Adrenal gland (tissue), 12 donors: ENCODE data around the gene TNFRSF11A. TPM values are rescaled to one million over a fixed set of nuclear protein-coding genes. Genes with fewer than 3 reads are reported as not detected.

Source experiments
- DNase-seq, 7 donors: peaks; one replicate each; pipeline ENCODE4 v3.0.0-alpha.2; 2019 to 2020
- H3K27ac ChIP-seq, 5 donors: fragments of 200-600 bp; sonication (generic) in 4 of 5; 1 replicate in 3 of 5; 2 replicates in 2 of 5; pipeline versions ENCODE4 v1.5.1 to v1.8.0; 2016 to 2020; ENCODE audit warnings: mild to moderate bottlenecking in 1 of 5
- H3K27me3 ChIP-seq: fragments of 200-600 bp; 2 replicates; pipeline ENCODE4 v1.8.0; 2021
- H3K36me3 ChIP-seq, 2 donors: fragments of 200-600 bp; replicated peaks in 1 of 2; 1 replicate in 1 of 2; 2 replicates in 1 of 2; pipeline versions ENCODE4 v1.5.1 to v1.8.0; 2018 to 2022
- H3K4me1 ChIP-seq, 2 donors: fragments of 200-600 bp; replicated peaks in 1 of 2; 1 replicate in 1 of 2; 2 replicates in 1 of 2; pipeline versions ENCODE4 v1.5.1 to v1.8.0; 2018 to 2021
- H3K4me3 ChIP-seq, 4 donors: fragments of 200-600 bp; sonication (generic) in 3 of 4; one replicate each; pipeline ENCODE4 v1.5.1; 2016 to 2018
- H3K9me3 ChIP-seq, 3 donors: fragments of 200-600 bp; sonication (generic) in 1 of 3; replicated peaks in 1 of 3; 1 replicate in 2 of 3; 2 replicates in 1 of 3; pipeline versions ENCODE4 v1.5.1 to v1.8.0; 2016 to 2021
- CTCF ChIP-seq, 6 experiments: fragments of 450-650 bp in 4 of 6; fragments of 200-600 bp in 2 of 6; sonication (generic) in 1 of 6; IDR thresholded peaks; 1 replicate in 5 of 6; 2 replicates in 1 of 6; pipeline versions ENCODE4 v1.5.1 to v1.8.0; 2016 to 2021; ENCODE audit warnings: antibody characterized with exemption in 6 of 6, mild to moderate bottlenecking in 2 of 6, moderate library complexity in 1 of 6
- POLR2A ChIP-seq, 2 donors: fragments of 450-650 bp; IDR thresholded peaks; one replicate each; pipeline ENCODE4 v1.6.1; 2017; ENCODE audit warnings: antibody characterized with exemption in 2 of 2, mild to moderate bottlenecking in 2 of 2, moderate library complexity in 1 of 2
- WGBS, 4 donors: extraction: QIAGEN DNeasy Blood & Tissue Kit in 2 of 4; methylation state at CpG; one replicate each; pipeline versions ENCODE4 v1.1.5 to v1.1.7; 2013 to 2017; 5-methylcytosine and 5-hydroxymethylcytosine counted together
- intact Hi-C, 2 donors: fragments of 100-400 bp; cut with DNase I; formaldehyde crosslinking; loops; one replicate each; pipeline versions ENCODE4 v1.14.1 to v1.15.0; 2022 to 2023
- polyA plus RNA-seq, 3 donors: library from polyadenylated mRNA; stranded (reverse); fragments of 200-250 nt in 2 of 3; fragments of 350-450 nt in 1 of 3; fragmentation: Illumina TruSeq in 1 of 3; extraction: RNeasy Lipid Tissue Mini Kit (QIAGEN cat#74804) in 1 of 3; gene quantifications; one replicate each; pipeline ENCODE4 v1.2.3, GENCODE V29; 2013 to 2014
- total RNA-seq, 9 donors: library from RNA; depleted of rRNA in 4 of 9; stranded (reverse); fragments of >200 nt in 4 of 9; fragments of 120-200 nt in 1 of 9; fragmentation: NEBNext Ultra II Directional in 1 of 9; extraction: Animal tissue kit (Norgen Biotek cat#: 25700) in 1 of 9; gene quantifications; one replicate each; pipeline versions ENCODE4 v1.1.0 to v1.2.4, GENCODE V29; 2013 to 2023
- donor health status: healthy with polysubstance abuse.
- donor health status: Bipolar disorder and iron deficiency.
- donor health status: DM: yes; HTN: yes; CAD: no.
- donor health status: DM: no; HTN: no; CAD: no.
- donor health status: DM: no; HTN: no; CAD: no.
- donor health status: DM: yes; HTN: yes; CAD: no.

The TNFRSF11A gene
- total and polyA plus RNA-seq, 12 donors = 0.61 to 15.7 (median 4.2) TPM

GRCh38 chr18:62360805-62361204 lies 35.7 kb downstream of the TNFRSF11A start:
- no peaks in the 10 kb centered on the region for H3K9me3 ChIP-seq
- intact Hi-C loops = no loop called here
- 38 to 50% (median 43%) methylated on average over 2 of the region's 2 CpGs for WGBS, 4 donors
- TF ChIP-seq POLR2A (IDR thresholded peaks at IDR 0.05) = no peak
- no peak for TF ChIP-seq CTCF (IDR thresholded peaks at IDR 0.05)
- H3K36me3 ChIP-seq = no peaks in the 10 kb centered on the region
- H3K4me1 ChIP-seq = no peaks in the 10 kb centered on the region
- H3K4me3 ChIP-seq = no peak overlapping the region
- no peak overlapping the region for H3K27ac ChIP-seq
- H3K27me3 ChIP-seq = no peaks in the 10 kb centered on the region
- no peak for DNase-seq

GRCh38 chr18:62361288-62361687 lies 36.2 kb downstream of the TNFRSF11A start:
- H3K27me3 ChIP-seq = no peaks in the 10 kb centered on the region
- H3K36me3 ChIP-seq = no peaks in the 10 kb centered on the region
- no peak for DNase-seq
- no peak for TF ChIP-seq CTCF (IDR thresholded peaks at IDR 0.05)
- TF ChIP-seq POLR2A (IDR thresholded peaks at IDR 0.05) = no peak
- H3K9me3 ChIP-seq = no peaks in the 10 kb centered on the region
- H3K4me1 ChIP-seq = no peaks in the 10 kb centered on the region
- no peak overlapping the region for H3K27ac ChIP-seq
- intact Hi-C loops = no loop called here
- WGBS, 4 donors = 81 to 92% (median 91%) methylated on average over 7 of the region's 7 CpGs
- no peak overlapping the region for H3K4me3 ChIP-seq

GRCh38 chr18:62364558-62364957 lies 39.4 kb downstream of the TNFRSF11A start:
- intact Hi-C loops = no loop called here
- Histone ChIP-seq H3K27ac (no peak overlapping the region), H3K27me3 (no peaks in the 10 kb centered on the region), H3K9me3 (no peaks in the 10 kb centered on the region), H3K4me1 (no peaks in the 10 kb centered on the region), H3K4me3 (no peak overlapping the region), H3K36me3 (no peaks in the 10 kb centered on the region)
- WGBS, 4 donors = 81 to 95% (median 88%) methylated on average over 5 of the region's 5 CpGs
- TF ChIP-seq CTCF (IDR thresholded peaks at IDR 0.05) = no peak
- no peak for TF ChIP-seq POLR2A (IDR thresholded peaks at IDR 0.05)
- DNase-seq = no peak

- TF ChIP-seq POLR2A (IDR thresholded peaks at IDR 0.05) (no peak), CTCF (IDR thresholded peaks at IDR 0.05) (no peak)
- no peak for DNase-seq
- no peaks in the 10 kb centered on the region for H3K36me3 ChIP-seq
- intact Hi-C loops = no loop called here
- no peaks in the 10 kb centered on the region for H3K27me3 ChIP-seq
- H3K4me3 ChIP-seq = no peak overlapping the region
- WGBS, 4 donors = 60 to 67% (median 61%) methylated on average over 2 of the region's 2 CpGs
- no peaks in the 10 kb centered on the region for H3K9me3 ChIP-seq
- H3K27ac ChIP-seq = no peak overlapping the region
- H3K4me1 ChIP-seq = no peaks in the 10 kb centered on the region
Measured at GRCh38 chr18:62365420-62365819, 40.3 kb downstream of the TNFRSF11A start.
